Measurements from ENCODE around the gene SFT2D1.

DNA sequence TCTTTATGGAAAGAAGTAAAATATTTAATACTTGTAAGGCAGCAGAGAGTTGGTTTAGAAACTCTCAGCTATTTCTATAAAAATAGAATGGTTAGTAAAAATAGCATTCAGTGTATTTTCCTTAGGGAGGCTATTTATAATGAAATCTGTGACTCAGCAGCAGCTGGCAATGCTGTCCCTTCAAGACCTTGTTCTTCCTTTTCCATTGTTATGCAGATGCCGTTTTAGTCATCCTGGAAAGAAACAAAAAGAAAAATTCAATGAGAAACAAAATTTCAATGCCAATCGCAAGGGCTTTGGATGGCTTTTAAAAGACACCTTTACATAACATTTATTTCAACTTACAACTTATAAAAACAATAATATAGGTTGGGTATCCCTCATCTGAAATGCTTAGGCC, 22.9 kb upstream of the SFT2D1 start:
- no peak for TF ChIP-seq CTCF (IDR thresholded peaks at IDR 0.05)
- no peak for TF ChIP-seq POLR2A (IDR thresholded peaks at IDR 0.05)

Data from Peyer's patch (tissue), 4 donors.